HCT116 (cell line): ENCODE results near the gene SLC10A4. TPM values are rescaled to one million over a fixed set of nuclear protein-coding genes. Genes with fewer than 3 reads are reported as not detected.

Source experiments
- ATAC-seq: fragments of 200-7000 bp; cut with Tn5 transposase; 2 replicates; pipeline ENCODE4 v1.9.1; 2020; ENCODE audit warnings: mild to moderate bottlenecking, moderate library complexity
- BruUV-seq: library from RNA; stranded (reverse); fragments of 400-500 nt; replicated peaks from 2 replicates; lab custom pipeline; 2021; lab: Mats Ljungman, UMichigan
- CTCF ChIA-PET: fragments of 300-600 bp; sonication (Branson Sonifier 250); formaldehyde crosslinking; loops from one replicate; lab custom pipeline; 2021; ENCODE audit warnings: antibody characterized with exemption; lab: Charles Lee
- POLR2A ChIA-PET: fragments of 300-600, 350-600 bp; sonication (Branson Sonifier 250); formaldehyde crosslinking; loops from one replicate; lab custom pipeline; 2021; ENCODE audit warnings: antibody characterized with exemption; lab: Charles Lee
- RAD21 ChIA-PET, 2 experiments: fragments of 300-600 bp; sonication (Branson Sonifier 250); formaldehyde crosslinking; loops; one replicate each; lab custom pipeline; 2023; ENCODE audit warnings: low total read pairs in 2 of 2; ENCODE audit not compliant: uncharacterized antibody in 2 of 2, unreplicated experiment in 2 of 2, low non-redundant PET in 1 of 2; lab: Charles Lee
- DNase-seq: peaks from one replicate; pipeline ENCODE4 v3.0.0-alpha.2; 2010; ENCODE audit warnings: low read depth, low spot score
- H2AFZ ChIP-seq: fragments of 200-600 bp; shearing (Covaris generic), sonication (generic); 2 replicates; pipeline ENCODE4 v1.6.1; 2017; ENCODE audit warnings: low read depth, mixed run types, mixed read lengths, antibody characterized with exemption, low read length; ENCODE audit not compliant: poor library complexity, severe bottlenecking
- H3K27ac ChIP-seq: 2 replicates; pipeline ENCODE4 v1.5.1; 2012; ENCODE audit warnings: low read depth, low read length
- H3K27me3 ChIP-seq: fragments of 200-600 bp; sonication (generic); 2 replicates; pipeline ENCODE4 v1.6.1; 2016; ENCODE audit warnings: mixed run types, low read length, mixed read lengths; ENCODE audit not compliant: insufficient read depth
- H3K36me3 ChIP-seq, 2 experiments: fragments of 200-500 bp in 1 of 2; fragments of 200-600 bp in 1 of 2; sonication (Bioruptor generic) in 1 of 2; sonication (generic) in 1 of 2; 2 replicates each; pipeline versions ENCODE4 v1.5.1 to v1.6.1; 2014 to 2016; ENCODE audit warnings: low read length in 2 of 2, inconsistent platforms in 1 of 2, mixed read lengths in 1 of 2, mixed run types in 1 of 2; ENCODE audit not compliant: insufficient read depth in 2 of 2, control insufficient read depth in 1 of 2
- H3K4me1 ChIP-seq, 2 experiments: fragments of 200-600 bp in 1 of 2; sonication (generic) in 1 of 2; 2 replicates each; pipeline versions ENCODE4 v1.5.1 to v1.6.1; 2012 to 2017; ENCODE audit warnings: low read length in 2 of 2, inconsistent platforms in 1 of 2, mild to moderate bottlenecking in 1 of 2, mixed read lengths in 1 of 2, mixed run types in 1 of 2, moderate library complexity in 1 of 2; ENCODE audit not compliant: insufficient read depth in 2 of 2, control insufficient read depth in 1 of 2
- H3K4me2 ChIP-seq: fragments of 200-600 bp; sonication (generic); 2 replicates; pipeline ENCODE4 v1.6.1; 2017; ENCODE audit warnings: mixed run types, low read length, mixed read lengths
- H3K4me3 ChIP-seq, 2 experiments: fragments of 200-600 bp in 1 of 2; sonication (generic) in 1 of 2; replicated peaks in 1 of 2; 2 replicates each; pipeline ENCODE4 v1.5.1; 2011 to 2016; ENCODE audit warnings: low read length in 2 of 2, control low read depth in 1 of 2, low read depth in 1 of 2, mild to moderate bottlenecking in 1 of 2, mixed read lengths in 1 of 2, mixed run types in 1 of 2
- H3K79me2 ChIP-seq: fragments of 200-600 bp; sonication (generic); 2 replicates; pipeline ENCODE4 v1.6.1; 2017; ENCODE audit warnings: mild to moderate bottlenecking, mixed run types, low read length, moderate library complexity, mixed read lengths; ENCODE audit not compliant: insufficient read depth
- H3K9ac ChIP-seq: fragments of 200-600 bp; sonication (generic); 2 replicates; pipeline ENCODE4 v1.6.1; 2016; ENCODE audit warnings: low read length, mixed read lengths
- H3K9me2 ChIP-seq: fragments of 200-600 bp; sonication (generic), shearing (Covaris generic); 2 replicates; pipeline ENCODE4 v1.6.1; 2017; ENCODE audit warnings: mixed run types, mild to moderate bottlenecking, moderate library complexity; ENCODE audit not compliant: insufficient read depth
- H3K9me3 ChIP-seq, 2 experiments: fragments of 200-500 bp in 1 of 2; fragments of 200-600 bp in 1 of 2; sonication (Bioruptor generic) in 1 of 2; sonication (generic) in 1 of 2; 2 replicates each; pipeline ENCODE4 v1.6.1; 2014 to 2017; ENCODE audit warnings: low read length in 2 of 2, mixed read lengths in 2 of 2, inconsistent platforms in 1 of 2, low read depth in 1 of 2, mild to moderate bottlenecking in 1 of 2, mixed run types in 1 of 2, moderate library complexity in 1 of 2; ENCODE audit not compliant: control insufficient read depth in 1 of 2, insufficient read depth in 1 of 2
- H4K20me1 ChIP-seq: fragments of 200-600 bp; sonication (generic), shearing (Covaris generic); 2 replicates; pipeline ENCODE4 v1.6.1; 2017; ENCODE audit warnings: mixed run types, mild to moderate bottlenecking, moderate library complexity; ENCODE audit not compliant: insufficient read depth
- ATF3 ChIP-seq: IDR thresholded peaks from 2 replicates; pipeline ENCODE4 v1.6.1; 2012
- CBX3 ChIP-seq: IDR thresholded peaks from 2 replicates; pipeline ENCODE4 v1.6.1; 2012; ENCODE audit warnings: low read depth
- CEBPB ChIP-seq: IDR thresholded peaks from 2 replicates; pipeline ENCODE4 v1.6.1; 2012; ENCODE audit warnings: low read depth
- ELF1 ChIP-seq: IDR thresholded peaks from 2 replicates; pipeline ENCODE4 v1.6.1; 2012; ENCODE audit warnings: low read depth, borderline replicate concordance
- EZH2 ChIP-seq: fragments of 200-600 bp; sonication (generic); IDR thresholded peaks from 2 replicates; pipeline ENCODE4 v1.6.1; 2017; ENCODE audit warnings: antibody characterized with exemption, mixed run types
- EZH2phosphoT487 ChIP-seq: fragments of 200-600 bp; IDR thresholded peaks from 2 replicates; pipeline ENCODE4 v1.6.1; 2018; ENCODE audit warnings: antibody characterized with exemption, borderline replicate concordance
- JUND ChIP-seq: IDR thresholded peaks from 2 replicates; pipeline ENCODE4 v1.6.1; 2012
- POLR2A ChIP-seq: IDR thresholded peaks from 2 replicates; pipeline ENCODE4 v1.7.0; 2011; ENCODE audit warnings: borderline replicate concordance; ENCODE audit not compliant: insufficient read depth, insufficient read length; ENCODE audit errors: extremely low read depth
- POLR2AphosphoS5 ChIP-seq: IDR thresholded peaks from 2 replicates; pipeline ENCODE4 v1.6.1; 2011; ENCODE audit warnings: mild to moderate bottlenecking, low read depth, low read length, moderate library complexity
- RAD21 ChIP-seq: IDR thresholded peaks from 2 replicates; pipeline ENCODE4 v1.6.1; 2012; ENCODE audit warnings: low read depth, mild to moderate bottlenecking
- SIN3A ChIP-seq: IDR thresholded peaks from 2 replicates; pipeline ENCODE4 v1.6.1; 2012; ENCODE audit warnings: low read depth
- SRF ChIP-seq: IDR thresholded peaks from 2 replicates; pipeline ENCODE4 v1.6.1; 2012; ENCODE audit warnings: low read depth
- YY1 ChIP-seq: IDR thresholded peaks from 2 replicates; pipeline ENCODE4 v1.6.1; 2011; ENCODE audit warnings: low read length, low read depth, moderate library complexity, mild to moderate bottlenecking; ENCODE audit not compliant: insufficient replicate concordance; ENCODE audit errors: extremely low read depth
- ZFX ChIP-seq: fragments of 450-650 bp; IDR thresholded peaks from 2 replicates; pipeline ENCODE4 v1.6.1; 2017
- ZNF274 ChIP-seq: fragments of 200-500 bp; sonication (Bioruptor generic); IDR thresholded peaks from 2 replicates; pipeline ENCODE4 v1.6.1; 2014; ENCODE audit warnings: mild to moderate bottlenecking, low read depth, low read length, inconsistent platforms
- intact Hi-C: fragments of 100-400 bp; cut with micrococcal nuclease; formaldehyde crosslinking; loops from 2 replicates; pipeline ENCODE4 v1.10.0; 2022
- total RNA-seq: library from RNA; stranded (reverse); gene quantifications from one replicate; pipeline ENCODE4 v1.2.1, GENCODE V29; 2021; ENCODE audit not compliant: unreplicated experiment
- TF ChIP-seq, protein P1 (sequence below): IDR thresholded peaks from 2 replicates; pipeline ENCODE4 v1.6.1; 2011; ENCODE audit warnings: mild to moderate bottlenecking, low read length, moderate library complexity; ENCODE audit not compliant: insufficient replicate concordance; ENCODE audit errors: extremely low read depth

SLC10A4 gene
- total RNA-seq, 1 experiment from 2014 or later = 8.4 TPM

GRCh38 chr4:48518143-48518542, 35.0 kb downstream of the SLC10A4 start (continued):
- TF ChIP-seq, protein P1, sequence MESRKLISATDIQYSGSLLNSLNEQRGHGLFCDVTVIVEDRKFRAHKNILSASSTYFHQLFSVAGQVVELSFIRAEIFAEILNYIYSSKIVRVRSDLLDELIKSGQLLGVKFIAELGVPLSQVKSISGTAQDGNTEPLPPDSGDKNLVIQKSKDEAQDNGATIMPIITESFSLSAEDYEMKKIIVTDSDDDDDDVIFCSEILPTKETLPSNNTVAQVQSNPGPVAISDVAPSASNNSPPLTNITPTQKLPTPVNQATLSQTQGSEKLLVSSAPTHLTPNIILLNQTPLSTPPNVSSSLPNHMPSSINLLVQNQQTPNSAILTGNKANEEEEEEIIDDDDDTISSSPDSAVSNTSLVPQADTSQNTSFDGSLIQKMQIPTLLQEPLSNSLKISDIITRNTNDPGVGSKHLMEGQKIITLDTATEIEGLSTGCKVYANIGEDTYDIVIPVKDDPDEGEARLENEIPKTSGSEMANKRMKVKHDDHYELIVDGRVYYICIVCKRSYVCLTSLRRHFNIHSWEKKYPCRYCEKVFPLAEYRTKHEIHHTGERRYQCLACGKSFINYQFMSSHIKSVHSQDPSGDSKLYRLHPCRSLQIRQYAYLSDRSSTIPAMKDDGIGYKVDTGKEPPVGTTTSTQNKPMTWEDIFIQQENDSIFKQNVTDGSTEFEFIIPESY = no peak

- no peaks in the 10 kb centered on the region for H3K27me3 ChIP-seq
- POLR2A ChIA-PET = no interaction called here
Observed at GRCh38 chr4:48526406-48526805, 43.3 kb downstream of the SLC10A4 start.

More at GRCh38 chr4:48526406-48526805, 43.3 kb downstream of the SLC10A4 start:
- H3K9me2 ChIP-seq = no peaks in the 10 kb centered on the region
- no peaks in the 10 kb centered on the region for H3K9me3 ChIP-seq
- no peak overlapping the region for H3K4me2 ChIP-seq
- no peaks in the 10 kb centered on the region for H3K4me1 ChIP-seq
- ChIA-PET RAD21 (no interaction called here), CTCF (no interaction called here)
- no peak overlapping the region for H3K9ac ChIP-seq
- H3K36me3 ChIP-seq = peaks cover 11 to 23% of the 10 kb centered on the region in 2 experiments
- intact Hi-C loops = no loop called here
- H3K4me3 ChIP-seq = no peak overlapping the region
- BruUV-seq = no TSS peak
- no peak for TF ChIP-seq CEBPB
- no peak for TF ChIP-seq EZH2
- no peak for TF ChIP-seq JUND
- TF ChIP-seq ELF1 = no peak
- no peak for TF ChIP-seq POLR2AphosphoS5
- no peak for TF ChIP-seq ATF3
- TF ChIP-seq, protein P1 = no peak
- no peak for TF ChIP-seq RAD21
- no peak for TF ChIP-seq POLR2A
- no peak for TF ChIP-seq ZFX
- TF ChIP-seq EZH2phosphoT487 = no peak
- TF ChIP-seq YY1 = no peak
- TF ChIP-seq CBX3 = no peak
- TF ChIP-seq ZNF274 = no peak
- no peak for TF ChIP-seq SIN3A
- no peak for TF ChIP-seq SRF
- no peaks in the 10 kb centered on the region for H3K79me2 ChIP-seq
- no peaks in the 10 kb centered on the region for H4K20me1 ChIP-seq
- H2AFZ ChIP-seq = no peak overlapping the region
- ATAC-seq (no peak), DNase-seq (no peak)
- no peak overlapping the region for H3K27ac ChIP-seq
